B cell (primary cell): ENCODE results near the gene IFI27L2. TPM values are rescaled to one million over a fixed set of nuclear protein-coding genes. Genes with fewer than 3 reads are reported as not detected.

Experiments used
- ATAC-seq: fragments of 200-7000 bp; cut with Tn5 transposase; one replicate; pipeline ENCODE4 v1.10.0; 2021; ENCODE audit warnings: low read depth, mild to moderate bottlenecking, moderate number of reproducible peaks, moderate library complexity
- CTCF ChIA-PET: fragments of 350-600 bp; sonication (Branson Sonifier 250); formaldehyde crosslinking; loops from one replicate; lab custom pipeline; 2021; ENCODE audit warnings: antibody characterized with exemption, inconsistent platforms; lab: Charles Lee
- POLR2A ChIA-PET: fragments of 350-600 bp; sonication (Branson Sonifier 250); formaldehyde crosslinking; loops from one replicate; lab custom pipeline; 2021; ENCODE audit warnings: antibody characterized with exemption; lab: Charles Lee
- DNase-seq: peaks from one replicate; pipeline ENCODE4 v3.0.0; 2013
- H2AFZ ChIP-seq: 2 replicates; pipeline ENCODE4 v1.6.1; 2012; ENCODE audit warnings: mild to moderate bottlenecking, low read depth, low read length; ENCODE audit not compliant: insufficient read depth, poor library complexity, severe bottlenecking
- H3K27ac ChIP-seq, 2 donors: 1 replicate in 1 of 2; 2 replicates in 1 of 2; pipeline ENCODE4 v1.5.1; 2012 to 2013; ENCODE audit warnings: low read length in 2 of 2, mild to moderate bottlenecking in 2 of 2, moderate library complexity in 1 of 2
- H3K27me3 ChIP-seq, 4 experiments: fragments of 200-600 bp in 1 of 4; sonication (generic) in 1 of 4; replicated peaks in 1 of 4; 1 replicate in 2 of 4; 2 replicates in 2 of 4; pipeline versions ENCODE4 v1.6.1 to v1.7.0; 2013 to 2016; ENCODE audit warnings: low read length in 3 of 4, mild to moderate bottlenecking in 2 of 4, mixed read lengths in 1 of 4, moderate library complexity in 1 of 4; ENCODE audit not compliant: insufficient read depth in 4 of 4, control insufficient read depth in 3 of 4; ENCODE audit errors: control extremely low read depth in 1 of 4
- H3K36me3 ChIP-seq, 2 experiments: replicated peaks in 1 of 2; 1 replicate in 1 of 2; 2 replicates in 1 of 2; pipeline versions ENCODE4 v1.6.1 to v1.7.1; 2013; ENCODE audit warnings: low read length in 1 of 2; ENCODE audit not compliant: insufficient read depth in 2 of 2, control insufficient read depth in 1 of 2; ENCODE audit errors: control extremely low read depth in 1 of 2, extremely low read depth in 1 of 2
- H3K4me1 ChIP-seq, 2 donors: fragments of 200-600 bp in 1 of 2; sonication (generic) in 1 of 2; 1 replicate in 1 of 2; 2 replicates in 1 of 2; pipeline versions ENCODE4 v1.5.1 to v1.6.1; 2013 to 2017; ENCODE audit warnings: low read length in 2 of 2; ENCODE audit not compliant: control insufficient read depth in 2 of 2, insufficient read depth in 2 of 2
- H3K4me2 ChIP-seq: replicated peaks from 2 replicates; pipeline ENCODE3; 2012; ENCODE audit warnings: mild to moderate bottlenecking, low read depth, low read length; ENCODE audit not compliant: poor library complexity, severe bottlenecking
- H3K4me3 ChIP-seq, 5 experiments: fragments of 200-600 bp in 1 of 5; sonication (generic) in 1 of 5; 1 replicate in 3 of 5; 2 replicates in 2 of 5; pipeline versions ENCODE4 v1.5.1 to v1.7.0; 2011 to 2016; ENCODE audit warnings: low read length in 4 of 5, mild to moderate bottlenecking in 4 of 5, low read depth in 2 of 5, control low read depth in 1 of 5, moderate library complexity in 1 of 5; ENCODE audit not compliant: insufficient read depth in 1 of 5; ENCODE audit errors: control extremely low read depth in 1 of 5, extremely low read depth in 1 of 5
- H3K79me2 ChIP-seq: fragments of 200-600 bp; sonication (generic); one replicate; pipeline ENCODE4 v1.6.0; 2016; ENCODE audit warnings: low read length; ENCODE audit not compliant: control insufficient read depth, insufficient read depth
- H3K9ac ChIP-seq: fragments of 200-600 bp; sonication (generic); 2 replicates; pipeline ENCODE4 v1.6.1; 2017; ENCODE audit warnings: mild to moderate bottlenecking, low read length, moderate library complexity
- H3K9me3 ChIP-seq, 3 donors: one replicate each; pipeline versions ENCODE4 v1.6.1 to v1.7.1; 2013; ENCODE audit warnings: low read length in 2 of 3; ENCODE audit not compliant: control insufficient read depth in 2 of 3, insufficient read depth in 1 of 3; ENCODE audit errors: control extremely low read depth in 1 of 3
- H4K20me1 ChIP-seq: 2 replicates; pipeline ENCODE4 v1.6.0; 2012; ENCODE audit warnings: mild to moderate bottlenecking, low read length; ENCODE audit not compliant: insufficient read depth, control insufficient read depth, poor library complexity, severe bottlenecking
- H3K27ac Mint-ChIP-seq: one replicate; pipeline ENCODE4 v1.8.0; 2021; ENCODE audit warnings: mixed read lengths
- H3K27me3 Mint-ChIP-seq: one replicate; pipeline ENCODE4 v1.8.0; 2021; ENCODE audit warnings: mixed read lengths
- H3K4me1 Mint-ChIP-seq: one replicate; pipeline ENCODE4 v1.8.0; 2021; ENCODE audit warnings: mixed read lengths
- H3K4me3 Mint-ChIP-seq: one replicate; pipeline ENCODE4 v1.8.0; 2021; ENCODE audit warnings: mixed read lengths
- H3K9me3 Mint-ChIP-seq: one replicate; pipeline ENCODE4 v1.8.0; 2022; ENCODE audit warnings: mixed read lengths; ENCODE audit not compliant: insufficient read depth
- EZH2 ChIP-seq: IDR thresholded peaks from 2 replicates; pipeline ENCODE4 v1.6.1; 2012; ENCODE audit warnings: borderline replicate concordance, low read depth, mild to moderate bottlenecking, moderate library complexity, low read length; ENCODE audit not compliant: insufficient read depth, poor library complexity, severe bottlenecking
- WGBS: methylation state at CpG from one replicate; pipeline ENCODE4 v1.1.5; 2013; ENCODE audit warnings: missing lambda C conversion rate; ENCODE audit not compliant: insufficient coverage; 5-methylcytosine and 5-hydroxymethylcytosine counted together
- intact Hi-C: fragments of 100-400 bp; cut with micrococcal nuclease; formaldehyde crosslinking; loops from one replicate; pipeline ENCODE4 v1.10.0; 2022
- polyA plus RNA-seq: library from polyadenylated mRNA; depleted of rRNA; stranded (reverse); fragments of >200 nt; gene quantifications from 2 replicates; pipeline ENCODE4 v1.2.3, GENCODE V29; 2012
- total RNA-seq, 2 donors: library from RNA; stranded (reverse); fragments of 120-200 nt in 1 of 2; gene quantifications; 1 replicate in 1 of 2; 2 replicates in 1 of 2; pipeline versions ENCODE4 v1.2.3 to v1.2.4, GENCODE V29; 2013 to 2022
- TF ChIP-seq, protein P1 (sequence below): fragments of 200-600 bp; IDR thresholded peaks from one replicate; pipeline ENCODE4 v1.8.0; 2022; ENCODE audit warnings: antibody characterized with exemption, mild to moderate bottlenecking

The IFI27L2 gene
- total and polyA plus RNA-seq, 2 donors (not counting 1 experiment from before 2014, with no cell fraction given) = 30.2 to 57.4 TPM

GRCh38 chr14:94170136-94170535 is 40.7 kb upstream of the IFI27L2 start:
- Histone ChIP-seq H3K4me3 (no peak overlapping the region), H3K4me2 (no peak overlapping the region), H3K9me3 (peaks cover 0 to 6% (median 2%) of the 10 kb centered on the region in 3 donors), H3K27me3 (peaks cover 0 to 34% (median 11%) of the 10 kb centered on the region in 4 experiments), H3K27ac (no peak overlapping the region), H4K20me1 (no peaks in the 10 kb centered on the region), H3K9ac (no peak overlapping the region), H3K36me3 (no peaks in the 10 kb centered on the region), H2AFZ (no peak overlapping the region), H3K79me2 (no peaks in the 10 kb centered on the region), H3K4me1 (peaks cover 13 to 15% of the 10 kb centered on the region in 2 donors)
- ChIA-PET POLR2A (no interaction called here), CTCF (interaction anchor here (1.0 to 4.2 kb wide), 3 partner anchors 11 to 38 kb away, joined by 3 to 23 read pairs (median 17); no protein-coding TSS in a partner anchor)
- 31% methylated on average over 5 of the region's 6 CpGs for WGBS
- Mint-ChIP-seq H3K4me3 (no peak overlapping the region), H3K9me3 (no peaks in the 10 kb centered on the region), H3K27me3 (peaks cover 37% of the 10 kb centered on the region), H3K27ac (no peak overlapping the region), H3K4me1 (peaks cover 11% of the 10 kb centered on the region)
- no peak for DNase-seq
- ATAC-seq = no peak
- intact Hi-C loops = loop anchor here (10.0 kb wide), 1 partner anchor 985 kb away; the partner anchor contains the start of genes LYSET and MOAP1
- TF ChIP-seq, protein P1, sequence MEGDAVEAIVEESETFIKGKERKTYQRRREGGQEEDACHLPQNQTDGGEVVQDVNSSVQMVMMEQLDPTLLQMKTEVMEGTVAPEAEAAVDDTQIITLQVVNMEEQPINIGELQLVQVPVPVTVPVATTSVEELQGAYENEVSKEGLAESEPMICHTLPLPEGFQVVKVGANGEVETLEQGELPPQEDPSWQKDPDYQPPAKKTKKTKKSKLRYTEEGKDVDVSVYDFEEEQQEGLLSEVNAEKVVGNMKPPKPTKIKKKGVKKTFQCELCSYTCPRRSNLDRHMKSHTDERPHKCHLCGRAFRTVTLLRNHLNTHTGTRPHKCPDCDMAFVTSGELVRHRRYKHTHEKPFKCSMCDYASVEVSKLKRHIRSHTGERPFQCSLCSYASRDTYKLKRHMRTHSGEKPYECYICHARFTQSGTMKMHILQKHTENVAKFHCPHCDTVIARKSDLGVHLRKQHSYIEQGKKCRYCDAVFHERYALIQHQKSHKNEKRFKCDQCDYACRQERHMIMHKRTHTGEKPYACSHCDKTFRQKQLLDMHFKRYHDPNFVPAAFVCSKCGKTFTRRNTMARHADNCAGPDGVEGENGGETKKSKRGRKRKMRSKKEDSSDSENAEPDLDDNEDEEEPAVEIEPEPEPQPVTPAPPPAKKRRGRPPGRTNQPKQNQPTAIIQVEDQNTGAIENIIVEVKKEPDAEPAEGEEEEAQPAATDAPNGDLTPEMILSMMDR = no peak
- no peak for TF ChIP-seq EZH2

GRCh38 chr14:94165744-94166143 is 36.3 kb upstream of the IFI27L2 start:
- ChIA-PET POLR2A (interaction anchor here (0.5 kb wide), 1 partner anchor 27 kb away, joined by 5 read pairs; no protein-coding TSS in a partner anchor), CTCF (interaction anchor here (1.1 kb wide), 1 partner anchor 13 kb away, joined by 3 read pairs; no protein-coding TSS in a partner anchor)
- no peak overlapping the region for H3K4me3 Mint-ChIP-seq
- DNase-seq (no peak), ATAC-seq (no peak)
- Histone ChIP-seq H3K9ac (no peak overlapping the region), H3K4me3 (no peak overlapping the region), H3K9me3 (peaks cover 0 to 2% (median 0%) of the 10 kb centered on the region in 3 donors), H3K36me3 (no peaks in the 10 kb centered on the region), H2AFZ (no peak overlapping the region), H3K27me3 (peaks cover 0 to 3% (median 0%) of the 10 kb centered on the region in 4 experiments), H4K20me1 (no peaks in the 10 kb centered on the region), H3K4me1 (no peaks in the 10 kb centered on the region), H3K27ac (no peak overlapping the region), H3K79me2 (no peaks in the 10 kb centered on the region), H3K4me2 (no peak overlapping the region)
- H3K27ac Mint-ChIP-seq = no peak overlapping the region
- peaks cover 24% of the 10 kb centered on the region for H3K27me3 Mint-ChIP-seq
- intact Hi-C loops = no loop called here
- H3K4me1 Mint-ChIP-seq = no peaks in the 10 kb centered on the region
- no peaks in the 10 kb centered on the region for H3K9me3 Mint-ChIP-seq
- no peak for TF ChIP-seq EZH2
- TF ChIP-seq, protein P1 = no peak
- 88% methylated on average over 3 of the region's 3 CpGs for WGBS
